Glomerular visceral epithelial cell (primary cell): Measurements from ENCODE around the gene RAC3.

Experiments
- DNase-seq: peaks from one replicate; pipeline ENCODE4 v3.0.0-alpha.2; 2016; ENCODE audit errors: extremely low spot score

Gene RAC3

GRCh38 chr17:82012640-82013295, 18.7 kb upstream of the RAC3 start:
- no peak for DNase-seq

- DNase-seq = no peak
These were observed 18.1 kb upstream of the RAC3 start for GRCh38 chr17:82013341-82013740.

- no peak for DNase-seq
These were observed 17.6 kb upstream of the RAC3 start for GRCh38 chr17:82013772-82014321.

GRCh38 chr17:82014432-82014831, 17.0 kb upstream of the RAC3 start:
- DNase-seq = no peak

- DNase-seq = no peak
These were observed 16.5 kb upstream of the RAC3 start for GRCh38 chr17:82014971-82015310.

- no peak for DNase-seq
These were observed 16.0 kb upstream of the RAC3 start for GRCh38 chr17:82015311-82015971.

GRCh38 chr17:82016061-82016874, 15.2 kb upstream of the RAC3 start:
- DNase-seq = no peak

GRCh38 chr17:82016875-82017459, 14.5 kb upstream of the RAC3 start:
- no peak for DNase-seq

GRCh38 chr17:82017612-82018151, 13.8 kb upstream of the RAC3 start:
- no peak for DNase-seq

- DNase-seq = no peak
These were observed 13.1 kb upstream of the RAC3 start for GRCh38 chr17:82018152-82018988.

GRCh38 chr17:82018989-82019689, 12.3 kb upstream of the RAC3 start:
- no peak for DNase-seq

- DNase-seq = peak; percentile 32
These were observed 11.5 kb upstream of the RAC3 start for GRCh38 chr17:82019690-82020571.

GRCh38 chr17:82020572-82021106, 10.8 kb upstream of the RAC3 start:
- no peak for DNase-seq

GRCh38 chr17:82021107-82021899, 10.2 kb upstream of the RAC3 start:
- DNase-seq = peak; percentile 84

- DNase-seq = no peak
These were observed 9.6 kb upstream of the RAC3 start for GRCh38 chr17:82021900-82022309.

GRCh38 chr17:82022310-82022980, 9.0 kb upstream of the RAC3 start, which contains the start of gene CENPX:
CENPX (minus strand) TSS chr17:82022878; CDS start chr17:82022861, 17 bp downstream.
- DNase-seq = no peak

- DNase-seq = peak; percentile 100
These were observed 8.5 kb upstream of the RAC3 start, which contains the start of gene LRRC45 for GRCh38 chr17:82022981-82023446. LRRC45 (plus strand) TSS chr17:82023305; CDS start chr17:82023644, 339 bp downstream.
